T-cell (primary cell): ENCODE results near the gene C2orf76. TPM values are rescaled to one million over a fixed set of nuclear protein-coding genes. Genes with fewer than 3 reads are reported as not detected.

Source experiments
- ATAC-seq, 4 experiments: fragments of 200-7000 bp in 3 of 4; fragments of 150-1000 bp in 1 of 4; cut with Tn5 transposase; replicated peaks in 1 of 4; 1 replicate in 3 of 4; 2 replicates in 1 of 4; pipeline ENCODE4 v1.10.0; 2021; ENCODE audit warnings: moderate library complexity in 3 of 4, mild to moderate bottlenecking in 2 of 4, moderate number of reproducible peaks in 1 of 4
- CTCF ChIA-PET, 2 donors: fragments of 300-600 bp; sonication (Branson Sonifier 250); formaldehyde crosslinking; loops; one replicate each; lab custom pipeline; 2022; ENCODE audit warnings: antibody characterized with exemption in 2 of 2; lab: Charles Lee
- POLR2A ChIA-PET, 2 donors: fragments of 300-600 bp; sonication (Branson Sonifier 250); formaldehyde crosslinking; loops; one replicate each; lab custom pipeline; 2022; ENCODE audit warnings: antibody characterized with exemption in 2 of 2; lab: Charles Lee
- DNase-seq, 35 experiments: peaks; one replicate each; pipeline versions ENCODE4 v3.0.0 to v3.0.0-alpha.2; 2013 to 2023
- H3K27ac ChIP-seq: one replicate; pipeline ENCODE4 v1.5.1; 2013; ENCODE audit warnings: low read length
- H3K27me3 ChIP-seq, 2 experiments: replicated peaks in 1 of 2; 1 replicate in 1 of 2; 2 replicates in 1 of 2; pipeline versions ENCODE4 v1.6.1 to v1.7.0; 2013; ENCODE audit warnings: low read length in 1 of 2, mixed read lengths in 1 of 2; ENCODE audit not compliant: control insufficient read depth in 2 of 2, insufficient read depth in 2 of 2; ENCODE audit errors: extremely low read depth in 1 of 2
- H3K36me3 ChIP-seq, 2 donors: 1 replicate in 1 of 2; 2 replicates in 1 of 2; pipeline versions ENCODE4 v1.6.1 to v1.7.0; 2013; ENCODE audit warnings: low read length in 1 of 2; ENCODE audit not compliant: control insufficient read depth in 2 of 2, insufficient read depth in 1 of 2; ENCODE audit errors: extremely low read depth in 1 of 2
- H3K4me1 ChIP-seq, 2 experiments: 1 replicate in 1 of 2; 2 replicates in 1 of 2; pipeline versions ENCODE4 v1.6.1 to v1.7.0; 2013; ENCODE audit warnings: low read length in 2 of 2, mixed read lengths in 1 of 2; ENCODE audit not compliant: insufficient read depth in 2 of 2, control insufficient read depth in 1 of 2; ENCODE audit errors: extremely low read depth in 1 of 2
- H3K4me3 ChIP-seq, 2 donors: 1 replicate in 1 of 2; 2 replicates in 1 of 2; pipeline versions ENCODE4 v1.5.1 to v1.7.0; 2013; ENCODE audit warnings: mild to moderate bottlenecking in 2 of 2, low read length in 1 of 2, moderate library complexity in 1 of 2; ENCODE audit not compliant: control insufficient read depth in 1 of 2; ENCODE audit errors: extremely low read depth in 1 of 2
- H3K9me3 ChIP-seq: 2 replicates; pipeline ENCODE4 v1.7.0; 2013
- H3K27ac Mint-ChIP-seq, 2 donors: one replicate each; pipeline ENCODE4 v1.8.0; 2020 to 2021; ENCODE audit warnings: mild to moderate bottlenecking in 2 of 2, mixed read lengths in 2 of 2
- H3K27me3 Mint-ChIP-seq, 2 donors: one replicate each; pipeline ENCODE4 v1.8.0; 2021 to 2022; ENCODE audit warnings: mixed read lengths in 2 of 2
- H3K36me3 Mint-ChIP-seq: one replicate; pipeline ENCODE4 v1.8.0; 2021; ENCODE audit warnings: mixed read lengths
- H3K4me1 Mint-ChIP-seq, 3 donors: one replicate each; pipeline ENCODE4 v1.8.0; 2020 to 2022; ENCODE audit warnings: mixed read lengths in 3 of 3, mild to moderate bottlenecking in 1 of 3
- H3K4me3 Mint-ChIP-seq, 3 donors: one replicate each; pipeline ENCODE4 v1.8.0; 2020 to 2022; ENCODE audit warnings: mild to moderate bottlenecking in 3 of 3, mixed read lengths in 3 of 3, moderate library complexity in 3 of 3
- H3K9me3 Mint-ChIP-seq, 3 donors: one replicate each; pipeline ENCODE4 v1.8.0; 2020 to 2022; ENCODE audit warnings: mixed read lengths in 3 of 3
- WGBS: methylation state at CpG from one replicate; pipeline ENCODE4 v1.1.5; 2013; ENCODE audit warnings: missing lambda C conversion rate; ENCODE audit not compliant: insufficient coverage; 5-methylcytosine and 5-hydroxymethylcytosine counted together
- total RNA-seq, 35 experiments: library from RNA in 6 of 35; stranded (reverse) in 6 of 35; fragments of 120-200 nt in 1 of 35; gene quantifications; one replicate each; pipeline versions ENCODE4 v1.2.1 to v1.2.4 and lab custom pipeline; 2013 to 2026

Gene C2orf76
- total RNA-seq, 5 donors from 2014 or later (not counting 1 experiment from before 2014, with no cell fraction given): 5.2 to 9.0 (median 7.4) TPM

DNA sequence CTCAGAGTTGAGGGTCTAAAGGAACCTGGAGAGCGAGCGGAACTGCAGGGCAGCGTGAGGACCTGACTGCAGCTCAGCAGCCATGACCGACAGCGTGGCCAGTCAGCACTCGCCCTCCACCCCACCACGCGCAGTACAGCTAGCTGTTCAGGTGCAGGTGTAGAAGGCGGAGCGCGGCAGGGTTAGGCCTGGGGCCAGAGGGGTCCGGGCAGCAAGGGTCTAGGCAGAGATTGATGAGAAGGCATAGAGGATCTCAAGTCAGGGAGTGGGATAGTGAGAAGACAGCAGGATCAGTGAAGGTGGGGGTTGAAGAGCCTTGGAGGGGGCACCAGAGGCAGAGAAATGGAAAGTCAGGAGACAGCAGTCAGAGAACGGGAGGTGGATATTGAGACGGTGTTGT is 72.0 kb downstream of the C2orf76 start:
- Mint-ChIP-seq H3K27me3 (no peaks in the 10 kb centered on the region), H3K9me3 (no peaks in the 10 kb centered on the region)
- POLR2A ChIA-PET: no interaction called here

DNA sequence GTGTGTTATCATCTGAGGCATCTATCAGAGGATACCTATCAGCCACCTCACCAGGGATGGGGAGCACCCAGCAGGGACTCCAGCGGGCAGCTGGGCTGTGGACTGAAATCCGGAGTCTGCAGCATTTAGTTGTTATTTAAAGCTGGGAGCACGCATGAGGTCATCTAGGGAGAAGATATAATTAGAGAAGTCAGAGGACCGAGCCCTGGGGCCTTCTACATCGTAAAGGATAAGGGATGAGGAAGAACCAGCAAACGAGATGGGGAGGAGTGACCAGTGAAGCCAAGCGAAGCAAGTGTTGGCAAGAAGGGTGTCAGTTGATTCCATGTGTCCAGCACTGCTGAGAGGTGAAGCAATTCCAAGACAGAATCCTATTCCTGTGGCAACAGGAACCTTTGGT is 72.7 kb downstream of the C2orf76 start:
- no peaks in the 10 kb centered on the region for H3K27me3 ChIP-seq
- no peak overlapping the region for H3K4me3 Mint-ChIP-seq
- no peak overlapping the region for H3K27ac Mint-ChIP-seq
- H3K9me3 ChIP-seq: no peaks in the 10 kb centered on the region
- ATAC-seq: no peak
- H3K27me3 Mint-ChIP-seq: no peaks in the 10 kb centered on the region
- POLR2A ChIA-PET: no interaction called here
- WGBS: 93% methylated on average over 5 of the region's 7 CpGs
- no peak overlapping the region for H3K27ac ChIP-seq
- H3K4me3 ChIP-seq: no peak overlapping the region
- H3K9me3 Mint-ChIP-seq: no peaks in the 10 kb centered on the region
- H3K36me3 Mint-ChIP-seq: no peaks in the 10 kb centered on the region
- H3K36me3 ChIP-seq: peaks cover 0 to 2% of the 10 kb centered on the region in 2 donors
- peaks cover 0 to 4% (median 3%) of the 10 kb centered on the region in 3 donors for H3K4me1 Mint-ChIP-seq
- CTCF ChIA-PET: no interaction called here
- H3K4me1 ChIP-seq: peaks cover 0 to 4% of the 10 kb centered on the region in 2 experiments
- DNase-seq: no peak

More for the DNA sequence above, 72.0 kb downstream of the C2orf76 start:
- no peak overlapping the region for H3K27ac ChIP-seq
- peaks cover 0 to 2% of the 10 kb centered on the region in 2 donors for H3K36me3 ChIP-seq
- no peaks in the 10 kb centered on the region for H3K27me3 ChIP-seq
- no peak overlapping the region for H3K27ac Mint-ChIP-seq
- WGBS: 97% methylated on average over 7 of the region's 14 CpGs
- peaks cover 0 to 4% of the 10 kb centered on the region in 2 experiments for H3K4me1 ChIP-seq
- H3K9me3 ChIP-seq: no peaks in the 10 kb centered on the region
- no peaks in the 10 kb centered on the region for H3K36me3 Mint-ChIP-seq
- no peak overlapping the region for H3K4me3 ChIP-seq
- DNase-seq (no peak), ATAC-seq (no peak)
- CTCF ChIA-PET: no interaction called here
- peaks cover 0 to 4% (median 3%) of the 10 kb centered on the region in 3 donors for H3K4me1 Mint-ChIP-seq
- H3K4me3 Mint-ChIP-seq: no peak overlapping the region

DNA sequence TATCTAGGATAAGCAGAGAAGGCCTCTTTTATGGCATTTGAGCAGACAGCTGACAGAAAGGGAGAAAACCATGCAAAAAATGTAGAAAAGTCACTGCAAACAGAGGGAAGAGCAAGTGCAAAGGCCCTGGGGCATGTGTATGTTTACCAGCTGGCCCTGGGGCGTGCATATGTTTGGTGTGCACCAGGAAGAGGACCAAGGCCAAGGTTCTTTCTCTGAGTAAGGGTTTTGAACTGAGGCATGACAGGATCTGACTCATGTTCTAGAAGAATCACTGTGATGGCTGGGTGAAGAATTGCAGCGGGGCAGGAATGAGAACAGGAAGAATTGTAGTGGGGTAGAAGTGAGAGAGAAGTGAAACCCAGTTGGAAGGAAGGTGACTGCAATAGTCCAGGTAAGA is 73.4 kb downstream of the C2orf76 start:
- Mint-ChIP-seq H3K4me1 (peaks cover 0 to 4% (median 3%) of the 10 kb centered on the region in 3 donors), H3K27ac (no peak overlapping the region), H3K27me3 (no peaks in the 10 kb centered on the region), H3K9me3 (no peaks in the 10 kb centered on the region), H3K4me3 (no peak overlapping the region), H3K36me3 (no peaks in the 10 kb centered on the region)
- WGBS: 88% methylated on average over 2 of the region's 2 CpGs
- Histone ChIP-seq H3K4me3 (no peak overlapping the region), H3K9me3 (no peaks in the 10 kb centered on the region), H3K4me1 (peaks cover 0 to 4% of the 10 kb centered on the region in 2 experiments), H3K36me3 (peaks cover 0 to 2% of the 10 kb centered on the region in 2 donors), H3K27ac (no peak overlapping the region), H3K27me3 (no peaks in the 10 kb centered on the region)
- ATAC-seq (no peak), DNase-seq (no peak)
- ChIA-PET CTCF (no interaction called here), POLR2A (no interaction called here)

DNA sequence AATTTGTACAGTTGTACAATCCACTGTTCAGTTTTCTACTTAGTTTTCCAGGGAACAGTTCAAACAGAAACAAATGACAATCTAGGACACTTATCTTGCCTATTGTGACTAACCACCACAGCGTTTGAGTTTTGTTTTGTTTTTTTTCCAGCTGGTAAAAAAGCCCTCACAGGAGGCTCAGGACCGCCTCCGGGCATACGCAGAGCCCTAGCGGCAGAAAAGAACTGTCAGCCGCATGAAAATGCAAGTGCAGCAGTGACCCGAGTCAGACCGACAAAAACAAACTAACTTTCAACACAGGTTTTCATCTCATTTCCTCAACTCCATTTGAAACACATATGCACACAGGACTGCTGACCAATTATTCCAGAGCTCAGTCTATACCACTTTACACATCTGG is 74.4 kb downstream of the C2orf76 start:
- POLR2A ChIA-PET: no interaction called here
- Mint-ChIP-seq H3K27ac (no peak overlapping the region), H3K4me3 (no peak overlapping the region), H3K9me3 (no peaks in the 10 kb centered on the region), H3K27me3 (no peaks in the 10 kb centered on the region), H3K4me1 (peaks cover 0 to 4% (median 3%) of the 10 kb centered on the region in 3 donors), H3K36me3 (no peaks in the 10 kb centered on the region)
- H3K4me3 ChIP-seq: no peak overlapping the region
- peaks cover 0 to 4% of the 10 kb centered on the region in 2 experiments for H3K4me1 ChIP-seq
- ATAC-seq (no peak), DNase-seq (no peak)
- CTCF ChIA-PET: interaction anchor here in 1 of 2 donors (1.6 kb wide), 1 partner anchor 1246 kb away, joined by 9 read pairs; no protein-coding TSS in a partner anchor
- H3K36me3 ChIP-seq: peaks cover 0 to 2% of the 10 kb centered on the region in 2 donors
- no peak overlapping the region for H3K27ac ChIP-seq
- H3K9me3 ChIP-seq: no peaks in the 10 kb centered on the region
- H3K27me3 ChIP-seq: no peaks in the 10 kb centered on the region
- WGBS: 44% methylated on average over 7 of the region's 8 CpGs

DNA sequence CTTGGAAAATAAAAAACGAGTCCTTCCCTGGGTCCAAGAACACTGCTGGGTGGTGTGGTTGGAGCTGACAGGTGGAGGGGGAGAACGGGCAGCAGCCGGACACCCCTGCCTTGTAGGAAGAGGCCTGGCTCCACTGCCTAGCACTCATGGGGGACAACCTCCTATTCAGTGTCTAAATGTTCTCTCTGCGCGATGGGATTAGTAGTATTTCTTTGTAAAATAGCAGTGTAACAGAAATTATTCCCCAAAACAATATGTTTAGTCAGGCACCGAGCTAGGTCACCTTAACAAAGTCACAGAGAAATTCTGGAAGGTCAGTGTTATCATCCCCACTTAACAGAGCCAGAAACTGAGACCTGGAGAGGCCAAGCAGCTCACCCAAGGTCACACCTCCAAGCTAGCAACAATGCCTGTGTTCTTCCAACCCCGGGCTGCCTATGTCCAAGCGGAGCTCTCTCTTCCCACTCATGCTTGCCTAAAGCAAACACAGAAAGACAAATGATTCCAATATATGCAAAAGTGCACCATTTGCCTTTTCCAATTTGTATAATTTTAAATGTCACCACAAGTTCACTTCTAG is 75.0 kb downstream of the C2orf76 start:
- WGBS: 67% methylated on average over 4 of the region's 8 CpGs
- H3K4me3 ChIP-seq: no peak overlapping the region
- H3K27ac Mint-ChIP-seq: no peak overlapping the region
- no peaks in the 10 kb centered on the region for H3K27me3 ChIP-seq
- ATAC-seq (no peak), DNase-seq (no peak)
- no peak overlapping the region for H3K27ac ChIP-seq
- H3K4me3 Mint-ChIP-seq: no peak overlapping the region
- POLR2A ChIA-PET: no interaction called here
- H3K36me3 ChIP-seq: peaks cover 0 to 2% of the 10 kb centered on the region in 2 donors
- no peaks in the 10 kb centered on the region for H3K9me3 ChIP-seq
- peaks cover 0 to 4% (median 3%) of the 10 kb centered on the region in 3 donors for H3K4me1 Mint-ChIP-seq
- peaks cover 0 to 4% of the 10 kb centered on the region in 2 experiments for H3K4me1 ChIP-seq
- no peaks in the 10 kb centered on the region for H3K9me3 Mint-ChIP-seq
- CTCF ChIA-PET: interaction anchor here in 1 of 2 donors (1.6 kb wide), 2 partner anchors 410 to 1245 kb away, joined by 4 to 9 read pairs; no protein-coding TSS in a partner anchor
- peaks cover under 1% of the 10 kb centered on the region for H3K36me3 Mint-ChIP-seq
- no peaks in the 10 kb centered on the region for H3K27me3 Mint-ChIP-seq

DNA sequence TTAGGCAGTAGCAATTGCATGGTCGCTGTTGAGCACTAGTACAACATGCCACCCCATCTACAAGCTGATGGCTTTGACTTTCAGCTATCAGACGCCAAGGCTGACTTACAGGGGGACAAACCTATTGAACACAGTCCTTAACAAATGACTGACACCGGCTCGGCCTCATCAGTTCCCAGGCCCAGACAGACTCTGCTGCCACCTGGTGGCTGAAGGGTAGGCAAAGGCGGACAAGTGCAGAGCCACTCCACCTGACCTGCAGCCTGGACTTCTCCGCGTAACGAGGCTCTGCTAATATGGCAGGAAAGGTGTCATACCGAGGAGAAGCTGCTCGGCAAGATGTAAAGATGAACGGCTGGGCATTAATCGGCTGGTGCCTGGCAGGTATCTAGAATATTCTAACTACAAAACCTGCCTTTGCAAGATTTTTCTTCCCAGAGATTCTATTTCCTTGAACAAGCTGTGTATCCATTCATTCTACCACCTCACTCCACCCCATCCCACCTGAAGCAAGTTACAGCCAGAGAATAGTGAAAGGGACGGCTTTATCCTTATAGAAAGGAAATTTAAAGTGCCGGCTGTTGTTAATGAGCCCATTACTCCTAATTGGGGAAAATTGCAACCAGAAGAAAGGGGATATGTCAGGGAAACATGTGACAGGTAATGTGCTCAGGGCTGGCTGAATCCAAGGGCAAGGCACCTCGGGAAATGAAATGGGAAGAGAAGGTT is 75.6 kb downstream of the C2orf76 start:
- H3K27ac Mint-ChIP-seq: no peak overlapping the region
- Histone ChIP-seq H3K27ac (no peak overlapping the region), H3K27me3 (no peaks in the 10 kb centered on the region), H3K4me1 (peaks cover 0 to 4% of the 10 kb centered on the region in 2 experiments), H3K9me3 (no peaks in the 10 kb centered on the region), H3K36me3 (peaks cover 0 to 2% of the 10 kb centered on the region in 2 donors), H3K4me3 (no peak overlapping the region)
- ATAC-seq: peak in 3 of 4 experiments; percentile 57 to 71 (median 63)
- CTCF ChIA-PET: interaction anchor here in 1 of 2 donors (1.6 kb wide), 1 partner anchor 410 kb away, joined by 4 read pairs; no protein-coding TSS in a partner anchor
- H3K4me1 Mint-ChIP-seq: peaks cover 0 to 4% (median 3%) of the 10 kb centered on the region in 3 donors
- no peaks in the 10 kb centered on the region for H3K9me3 Mint-ChIP-seq
- no peaks in the 10 kb centered on the region for H3K27me3 Mint-ChIP-seq
- H3K36me3 Mint-ChIP-seq: peaks cover 7% of the 10 kb centered on the region
- DNase-seq: peak in 22 of 35 experiments; percentile 8 to 73 (median 45)
- no peak overlapping the region for H3K4me3 Mint-ChIP-seq
- WGBS: 90% methylated on average over 7 of the region's 15 CpGs
- POLR2A ChIA-PET: no interaction called here
